GM19099 (cell line): ENCODE results near the gene CPLX1.

Experiments used
- POLR2A ChIP-seq: IDR thresholded peaks from 3 replicates; pipeline ENCODE4 v1.6.1; 2011; ENCODE audit warnings: low read depth; ENCODE audit not compliant: insufficient read length; ENCODE audit errors: extremely low read depth

Gene CPLX1

DNA sequence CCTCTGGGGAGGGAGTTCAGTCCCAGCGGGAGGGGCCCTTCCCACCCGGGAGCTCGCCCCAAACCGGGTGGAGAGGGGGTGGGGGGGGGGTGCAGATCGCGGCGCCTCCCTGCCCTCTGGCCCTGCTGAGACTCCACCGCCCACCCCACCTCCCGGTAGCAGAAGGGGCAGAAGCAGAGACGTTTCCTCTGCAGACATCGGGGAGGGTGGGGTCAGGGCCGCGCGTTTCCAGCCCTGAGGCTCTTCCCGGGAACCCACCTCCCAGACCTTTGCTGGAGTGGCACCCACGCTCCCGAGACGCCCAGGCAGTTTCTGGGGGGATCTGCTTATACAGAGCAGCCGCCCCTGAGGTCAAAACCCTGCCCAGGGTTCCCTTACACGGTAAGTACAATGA is 30.2 kb downstream of the CPLX1 start:
- TF ChIP-seq POLR2A, result no peak

DNA sequence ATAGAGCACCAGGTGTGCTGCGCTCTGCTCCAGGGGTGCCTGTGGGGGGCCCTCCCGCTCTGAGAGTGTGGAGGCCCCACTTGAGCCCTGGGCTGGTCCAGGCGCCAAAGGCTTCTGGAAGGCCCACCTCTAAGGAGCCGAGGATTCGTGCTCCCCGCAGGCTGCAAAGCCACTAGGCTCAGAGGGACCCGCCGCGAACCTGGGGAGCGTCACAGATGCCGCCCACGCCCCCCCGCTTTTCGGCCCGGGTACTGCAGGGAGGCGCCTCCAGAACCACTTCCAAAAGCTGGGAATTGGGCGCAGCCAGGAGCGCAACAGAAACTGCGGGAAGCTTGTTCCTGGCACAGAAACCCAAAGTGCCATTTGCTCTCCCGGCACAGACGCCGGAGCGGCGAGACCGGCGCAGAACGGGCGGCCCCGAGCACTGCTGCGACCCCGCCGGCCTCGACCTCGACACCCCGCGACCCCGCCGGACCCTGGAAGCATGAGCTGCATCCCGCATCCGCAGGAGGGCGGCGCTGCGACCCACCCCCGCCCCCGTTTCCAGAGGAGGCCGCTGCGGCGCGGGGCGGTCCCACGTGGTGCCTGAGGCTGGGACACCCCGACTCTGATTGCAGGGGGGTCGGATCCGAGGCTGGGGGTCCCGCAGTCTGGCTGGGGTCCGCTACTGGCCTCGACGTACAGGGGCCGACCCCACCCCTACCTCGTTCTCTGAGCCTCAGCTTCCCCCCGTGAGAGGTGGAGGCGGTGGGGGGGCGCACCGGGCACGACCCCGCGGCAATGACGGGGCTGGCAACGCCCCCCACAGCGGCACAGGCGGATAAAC is 30.8 kb downstream of the CPLX1 start:
- TF ChIP-seq POLR2A, result no peak

DNA sequence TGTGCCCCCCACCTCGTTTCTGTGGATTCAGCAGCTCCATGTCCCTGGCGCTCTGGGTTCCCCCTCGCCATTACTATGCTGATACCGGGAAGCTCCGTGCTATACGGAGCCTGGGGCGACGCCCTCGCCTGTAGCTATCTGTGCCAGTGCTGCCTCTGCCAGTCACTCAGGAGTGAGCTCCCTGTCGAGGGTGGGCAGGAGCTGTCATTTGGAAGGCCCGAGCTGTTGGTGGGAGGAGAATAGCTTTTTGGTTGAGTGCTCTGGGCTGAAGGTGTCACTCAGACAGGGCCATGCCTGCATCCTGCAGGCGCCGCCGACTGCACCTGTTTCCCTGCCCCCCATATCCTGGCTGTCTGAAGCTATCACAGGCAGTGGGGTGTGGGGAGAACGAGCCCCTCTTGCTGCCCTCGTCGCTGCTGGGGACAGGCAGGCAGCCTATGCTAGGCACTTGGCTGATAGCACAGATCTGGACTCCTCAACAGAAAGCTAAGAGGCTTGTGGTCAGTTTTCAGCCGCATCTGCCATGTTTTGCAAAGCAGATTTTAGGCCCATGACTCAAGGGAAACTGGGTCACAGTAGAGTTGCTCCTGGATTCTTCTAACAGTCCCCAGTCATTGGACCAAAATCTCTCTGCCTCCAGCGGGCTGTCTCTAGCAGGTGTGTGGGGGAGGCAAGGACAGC is 31.8 kb downstream of the CPLX1 start:
- TF ChIP-seq POLR2A, result no peak

DNA sequence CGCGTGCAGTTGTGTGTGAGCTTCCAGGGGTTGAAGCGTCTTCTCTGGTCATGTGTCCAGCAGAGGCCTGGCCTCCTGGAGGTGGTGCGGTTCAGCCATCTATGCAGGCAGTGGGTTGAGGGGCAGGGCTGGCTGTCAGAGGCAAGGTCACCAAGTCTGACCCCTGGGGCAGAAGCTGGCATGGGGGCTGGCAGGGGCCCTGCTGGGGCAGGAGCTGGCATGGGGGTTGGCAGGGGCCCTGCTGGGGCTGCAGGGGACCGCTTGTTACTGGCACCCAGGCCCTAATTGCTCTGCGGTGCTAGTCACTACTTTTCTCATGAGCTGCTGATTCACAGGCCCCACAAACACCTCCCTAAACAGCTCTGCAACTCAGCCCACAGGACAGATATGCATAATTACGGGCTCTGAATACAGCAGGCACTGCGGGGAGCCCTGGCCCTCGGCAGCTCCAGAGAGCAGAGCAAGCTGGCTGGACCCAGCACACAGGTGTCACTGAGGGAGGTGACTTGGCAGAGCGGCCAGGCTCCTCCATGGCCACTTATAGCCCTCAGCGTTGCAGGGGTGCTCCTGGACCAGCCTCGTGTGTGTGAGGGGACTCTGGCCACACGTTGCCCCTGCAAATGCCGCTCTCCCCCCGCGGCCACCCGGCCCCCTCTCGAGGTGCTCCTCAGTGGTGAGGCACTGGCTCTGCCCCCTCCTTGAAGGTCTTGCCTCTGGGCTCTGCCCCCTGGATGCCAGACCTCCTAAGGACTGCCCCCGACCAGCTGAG is 32.7 kb downstream of the CPLX1 start:
- no peak for TF ChIP-seq POLR2A

DNA sequence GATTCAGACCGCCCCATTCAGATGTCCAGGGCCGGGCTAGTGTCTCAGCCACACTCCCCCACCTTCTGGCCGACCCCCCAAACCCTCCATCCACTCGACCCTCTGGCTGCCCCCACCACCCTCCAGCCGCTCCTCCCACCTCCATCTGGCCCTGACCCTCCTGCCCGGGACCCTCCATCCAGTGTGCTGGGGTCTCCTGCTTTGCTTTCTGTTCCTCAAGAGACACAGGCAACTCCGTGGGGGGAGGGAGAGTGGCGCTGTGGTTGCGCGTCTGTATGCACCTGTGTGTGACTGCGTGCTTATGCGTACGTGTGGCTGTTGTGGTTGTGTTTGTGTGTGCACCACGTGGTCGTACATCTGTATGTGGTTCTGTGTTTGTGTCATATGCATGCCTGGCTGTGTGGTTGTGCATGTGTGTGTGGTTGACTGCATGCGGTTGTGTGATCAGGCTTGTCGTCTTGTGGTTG is 33.3 kb downstream of the CPLX1 start:
- TF ChIP-seq POLR2A, result no peak

DNA sequence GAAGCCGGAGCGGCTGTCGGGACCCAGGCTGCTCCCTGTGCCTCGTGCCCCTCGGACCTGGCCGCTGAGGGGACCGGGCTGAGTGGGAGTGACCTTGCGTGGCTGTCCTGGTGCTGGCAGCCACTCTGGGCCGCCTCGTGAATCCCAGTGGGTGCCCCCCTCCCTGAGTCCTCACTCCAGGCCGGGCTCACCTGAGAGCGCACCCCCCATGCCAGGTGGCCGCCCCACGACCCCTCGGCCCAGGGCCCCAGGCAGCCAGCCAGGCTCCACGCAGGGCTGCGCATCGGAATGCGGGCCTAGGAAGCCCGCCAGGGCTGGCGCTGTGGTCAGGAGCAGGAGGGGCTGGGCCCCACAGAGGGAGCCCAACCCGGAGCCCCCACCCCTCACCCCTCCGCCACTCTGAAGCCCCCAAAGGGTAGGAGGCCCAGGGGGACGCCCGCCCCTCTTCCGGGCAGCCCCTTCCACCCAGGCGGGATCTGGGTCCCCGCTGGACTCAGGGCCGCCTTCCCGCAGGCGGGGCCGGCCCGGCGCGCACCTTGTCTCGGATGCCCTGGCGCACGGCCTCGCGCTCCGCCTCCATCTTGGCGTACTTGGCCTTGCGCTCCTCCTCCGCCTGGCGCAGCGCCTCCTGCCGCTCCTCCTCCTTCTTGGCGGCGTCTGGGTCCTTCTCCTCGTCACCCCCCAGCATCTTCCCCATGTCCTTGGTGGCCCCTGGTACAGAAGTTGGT is 33.9 kb downstream of the CPLX1 start:
- no peak for TF ChIP-seq POLR2A

DNA sequence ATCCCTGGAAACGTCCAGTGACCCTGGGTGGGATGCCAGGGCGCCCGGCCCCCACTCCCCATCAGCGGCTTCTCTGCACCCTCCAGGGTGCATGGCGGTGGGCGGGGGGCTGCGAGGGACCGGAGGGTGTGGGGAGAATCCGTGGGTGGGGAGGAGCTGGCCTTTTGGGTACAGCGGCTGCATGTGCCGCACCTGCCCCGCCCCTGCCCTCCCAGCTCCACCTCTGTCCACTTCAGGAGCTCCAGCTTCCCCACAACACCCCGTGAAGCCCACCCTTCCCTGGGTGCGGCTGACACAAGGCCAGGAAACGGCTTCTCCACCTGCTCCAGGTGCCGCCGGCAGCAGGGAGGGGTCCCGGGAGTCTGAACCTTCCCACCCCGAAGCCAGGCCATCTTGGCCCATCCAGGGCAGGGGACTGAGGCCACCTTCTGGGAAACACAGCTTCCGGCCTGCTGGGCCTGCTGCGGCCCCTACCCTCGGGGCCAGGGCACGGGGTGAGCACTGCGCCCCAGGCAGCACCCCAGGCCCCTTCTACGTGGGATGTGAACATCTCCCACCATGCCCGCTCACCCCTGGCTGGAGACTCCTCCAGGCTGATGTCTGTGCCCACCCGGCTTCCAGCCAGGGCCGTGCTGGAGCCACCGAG is 34.6 kb downstream of the CPLX1 start:
- no peak for TF ChIP-seq POLR2A

DNA sequence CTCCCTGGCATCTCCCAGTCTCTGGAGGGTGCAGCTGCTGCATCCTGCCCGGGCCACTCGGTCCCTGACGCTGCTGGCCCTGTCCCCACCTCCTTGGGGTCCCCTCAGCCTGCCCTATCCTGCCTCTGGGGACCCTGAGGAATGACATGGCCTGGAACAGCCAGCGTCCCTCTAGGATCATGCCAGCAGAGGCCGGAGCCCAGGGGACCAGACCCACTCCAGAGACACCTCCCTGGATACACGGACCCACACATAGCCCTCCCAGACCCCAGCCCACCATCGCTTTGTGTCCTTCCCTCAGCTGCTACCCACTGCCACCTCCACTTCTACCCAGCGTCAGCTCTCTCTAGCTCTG is 35.5 kb downstream of the CPLX1 start:
- TF ChIP-seq POLR2A, result no peak

DNA sequence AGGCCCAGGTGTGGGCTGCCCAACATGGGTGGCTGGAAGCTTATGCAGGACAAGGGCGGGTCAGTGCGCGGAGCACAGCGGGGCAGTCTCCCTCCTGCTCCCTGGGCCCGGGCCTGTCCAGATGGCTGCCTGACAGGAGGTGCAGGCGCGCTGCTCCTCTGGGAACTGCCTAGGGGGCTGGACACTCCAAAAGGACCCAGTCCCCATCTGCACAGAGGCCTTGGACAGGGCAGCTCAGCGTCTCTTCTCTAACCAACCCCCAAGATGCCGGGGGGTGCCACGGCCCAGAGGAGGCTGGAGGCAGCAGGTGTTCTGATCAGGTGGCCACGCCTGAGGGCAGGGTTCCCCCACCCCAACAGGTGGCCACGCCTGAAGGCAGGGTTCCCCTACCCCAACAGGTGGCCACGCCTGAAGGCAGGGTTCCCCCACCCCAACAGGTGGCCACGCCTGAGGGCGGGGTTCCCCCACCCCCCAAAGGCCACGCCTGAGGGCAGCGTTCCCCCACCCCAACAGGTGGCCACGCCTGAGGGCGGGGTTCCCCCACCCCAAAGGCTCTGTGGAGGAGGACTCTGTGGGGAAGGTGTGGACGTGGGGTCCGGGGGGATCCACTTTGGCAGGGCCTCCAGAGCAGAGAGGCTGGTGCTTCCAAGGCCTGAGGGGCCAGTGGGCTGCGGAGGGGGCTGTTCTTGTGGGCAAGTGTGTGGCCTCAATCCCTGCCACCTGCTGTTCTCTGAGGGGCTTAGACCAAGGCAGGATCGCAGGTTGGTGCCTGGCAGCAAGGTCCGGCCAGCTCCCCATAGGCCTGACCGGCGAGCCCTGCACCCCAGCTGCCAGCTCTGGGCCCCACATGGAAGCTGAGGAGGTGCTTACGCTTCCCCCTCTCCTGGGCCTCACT is 36.1 kb downstream of the CPLX1 start:
- TF ChIP-seq POLR2A, result no peak

DNA sequence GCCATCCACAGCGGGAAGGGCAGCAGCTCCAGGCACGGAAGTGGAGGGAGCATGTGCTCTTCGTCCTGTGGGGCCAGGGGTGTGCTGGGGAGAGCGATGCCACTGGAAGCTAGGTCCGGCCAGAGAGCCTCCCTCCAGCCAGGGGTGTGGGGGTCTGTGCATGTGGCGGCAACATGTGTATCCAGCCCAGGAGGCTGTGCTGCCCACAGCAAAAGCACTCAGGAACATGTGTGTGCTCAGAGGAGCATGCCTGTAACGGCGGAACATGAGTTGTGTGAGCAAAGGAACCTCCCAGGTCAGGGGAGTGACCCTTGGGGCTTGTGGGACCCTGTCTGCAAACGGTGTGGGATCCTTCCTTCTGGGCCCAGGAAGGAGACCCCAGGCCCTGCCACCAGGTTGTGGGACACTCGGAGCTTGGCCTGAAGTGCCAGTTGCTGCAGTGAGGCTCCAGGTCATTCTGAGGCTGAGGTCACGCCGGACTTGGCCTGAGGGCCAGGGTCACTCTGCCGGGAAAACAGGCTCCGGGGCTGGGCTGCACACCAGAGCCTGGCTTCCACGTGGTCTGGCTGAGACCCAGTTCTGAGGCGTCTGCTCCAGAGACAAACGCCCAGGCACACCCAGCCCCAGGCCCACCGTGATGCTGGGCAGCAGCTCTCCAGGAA is 37.2 kb downstream of the CPLX1 start:
- TF ChIP-seq POLR2A, result no peak

DNA sequence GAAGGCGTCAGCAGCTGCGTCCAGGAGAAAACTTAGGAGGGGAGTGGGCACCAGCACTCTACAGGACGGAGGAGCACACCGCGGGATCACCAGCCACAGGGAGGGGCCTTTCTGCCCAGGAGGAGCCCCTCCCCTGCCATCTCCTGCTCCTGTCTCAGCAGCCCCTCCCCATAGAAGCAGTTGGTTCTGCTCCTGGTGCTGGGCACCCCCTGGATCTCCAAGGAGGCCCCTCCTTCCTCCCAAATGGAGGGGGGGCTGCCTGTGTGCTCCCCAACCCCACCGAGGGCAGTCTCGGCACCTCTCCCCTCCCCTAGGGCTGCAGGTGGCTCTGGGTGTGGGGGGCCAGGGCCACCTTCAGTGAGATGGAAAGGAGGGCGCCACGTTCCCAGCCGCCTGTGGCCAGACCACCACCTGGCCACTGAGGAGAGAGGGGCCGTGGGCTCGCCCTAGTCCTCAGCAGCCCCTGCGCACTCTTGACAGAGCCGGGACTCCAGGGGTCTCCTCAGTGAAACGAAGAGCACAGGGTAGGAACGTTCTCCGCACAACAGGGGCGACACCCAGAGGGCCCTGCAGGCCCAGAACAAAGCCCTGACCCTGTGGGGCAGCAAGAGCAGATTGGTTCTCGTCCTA is 37.8 kb downstream of the CPLX1 start:
- TF ChIP-seq POLR2A, result no peak

DNA sequence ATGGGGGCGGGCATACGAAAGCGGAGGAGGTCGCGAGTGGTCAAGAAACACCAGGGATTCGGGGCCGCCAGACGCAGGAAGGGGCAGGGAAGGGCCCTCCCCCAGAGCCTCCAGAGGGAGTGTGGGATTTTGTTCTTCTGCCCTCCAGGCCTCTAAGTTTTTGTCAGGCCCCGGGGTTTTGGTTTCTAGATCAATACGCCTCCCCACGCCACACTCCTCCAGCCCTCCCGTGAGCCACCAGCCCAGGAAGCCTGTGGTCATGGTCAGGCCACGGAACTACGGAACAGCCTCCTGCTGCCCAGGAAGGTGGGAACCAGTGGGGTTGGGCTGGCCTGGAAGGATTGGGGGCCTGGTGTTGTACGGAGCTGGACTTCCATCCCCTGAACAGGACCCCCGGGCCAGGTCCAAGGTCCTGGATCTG is 38.4 kb downstream of the CPLX1 start:
- no peak for TF ChIP-seq POLR2A

DNA sequence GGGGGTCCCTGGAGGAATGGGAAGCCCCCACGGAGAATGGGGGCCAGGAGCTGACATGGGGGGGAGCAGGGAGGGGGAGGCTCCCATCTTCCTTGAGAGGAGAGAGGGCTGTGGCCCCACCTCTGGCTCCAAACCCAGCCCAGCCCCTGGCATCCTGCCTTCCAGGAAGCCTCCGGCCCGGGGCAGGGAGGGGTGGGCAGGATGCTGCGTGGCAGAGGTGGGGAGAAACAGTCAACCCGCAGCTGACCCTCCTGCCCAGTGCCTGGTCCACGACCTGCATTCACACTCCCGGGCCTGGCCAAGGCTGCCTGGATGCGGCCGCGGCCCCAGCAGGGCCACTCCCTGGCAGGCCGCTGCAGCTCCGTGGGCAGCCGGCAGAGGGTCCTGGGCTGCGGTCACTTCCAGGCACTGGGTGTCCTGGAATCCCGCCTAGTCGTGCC is 39.0 kb downstream of the CPLX1 start:
- TF ChIP-seq POLR2A, result no peak
